ENCODE results near the gene CCDC6.

DNA sequence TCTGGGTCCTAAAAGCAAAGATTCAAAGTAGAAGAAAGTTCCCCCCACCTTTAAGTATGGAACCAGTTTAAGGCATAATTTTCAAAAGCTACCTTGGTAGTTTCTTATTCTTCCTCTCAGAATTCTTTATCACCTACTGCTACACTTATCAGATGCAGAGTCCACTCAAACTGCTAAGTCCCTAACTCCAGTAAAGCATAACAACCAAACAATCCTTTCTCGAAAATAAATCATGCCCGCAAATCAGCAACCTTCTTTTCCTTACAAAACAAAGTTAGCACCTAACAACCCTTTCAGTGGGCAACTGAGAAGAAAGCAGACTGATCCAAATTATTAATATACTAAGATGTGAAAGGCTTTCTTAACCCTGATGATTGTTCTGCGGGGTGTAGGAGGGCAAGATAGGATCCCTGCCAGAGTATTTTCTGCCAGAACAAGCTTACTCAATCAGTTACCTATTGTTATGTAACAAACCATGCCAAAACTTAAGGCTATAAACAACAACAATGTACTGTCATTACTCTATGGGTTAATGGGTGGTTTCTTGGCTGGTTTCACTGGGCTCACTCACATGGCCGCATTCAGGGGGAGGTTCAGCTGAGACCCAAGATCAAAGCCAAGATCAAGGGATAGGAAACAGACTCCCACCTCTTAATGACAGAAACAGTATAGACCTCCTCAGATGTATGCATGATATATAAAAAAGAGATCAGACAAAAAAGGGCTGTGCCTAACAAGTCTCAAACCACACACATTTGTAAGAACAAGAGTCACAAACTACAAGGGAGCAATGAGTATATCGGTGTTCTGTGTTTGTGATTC lies 42.0 kb downstream of the CCDC6 start:
- TF ChIP-seq, protein P1, sequence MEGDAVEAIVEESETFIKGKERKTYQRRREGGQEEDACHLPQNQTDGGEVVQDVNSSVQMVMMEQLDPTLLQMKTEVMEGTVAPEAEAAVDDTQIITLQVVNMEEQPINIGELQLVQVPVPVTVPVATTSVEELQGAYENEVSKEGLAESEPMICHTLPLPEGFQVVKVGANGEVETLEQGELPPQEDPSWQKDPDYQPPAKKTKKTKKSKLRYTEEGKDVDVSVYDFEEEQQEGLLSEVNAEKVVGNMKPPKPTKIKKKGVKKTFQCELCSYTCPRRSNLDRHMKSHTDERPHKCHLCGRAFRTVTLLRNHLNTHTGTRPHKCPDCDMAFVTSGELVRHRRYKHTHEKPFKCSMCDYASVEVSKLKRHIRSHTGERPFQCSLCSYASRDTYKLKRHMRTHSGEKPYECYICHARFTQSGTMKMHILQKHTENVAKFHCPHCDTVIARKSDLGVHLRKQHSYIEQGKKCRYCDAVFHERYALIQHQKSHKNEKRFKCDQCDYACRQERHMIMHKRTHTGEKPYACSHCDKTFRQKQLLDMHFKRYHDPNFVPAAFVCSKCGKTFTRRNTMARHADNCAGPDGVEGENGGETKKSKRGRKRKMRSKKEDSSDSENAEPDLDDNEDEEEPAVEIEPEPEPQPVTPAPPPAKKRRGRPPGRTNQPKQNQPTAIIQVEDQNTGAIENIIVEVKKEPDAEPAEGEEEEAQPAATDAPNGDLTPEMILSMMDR (IDR thresholded peaks at IDR 0.05) = no peak
- no peak for TF ChIP-seq POLR2A (IDR thresholded peaks at IDR 0.05)
- no peak for TF ChIP-seq POLR2AphosphoS5 (IDR thresholded peaks at IDR 0.05)
